CD4-positive, CD25-positive, alpha-beta regulatory T cell (primary cell): Measurements from ENCODE around the gene CIBAR2. TPM values are rescaled to one million over a fixed set of nuclear protein-coding genes. Genes with fewer than 3 reads are reported as not detected.

ENCODE experiments used
- ATAC-seq, 2 donors: fragments of 150-1000 bp; cut with Tn5 transposase; one replicate each; pipeline ENCODE4 v1.10.0; 2021; ENCODE audit warnings: low read depth in 2 of 2, moderate number of reproducible peaks in 2 of 2, moderate library complexity in 1 of 2
- DNase-seq, 3 donors: peaks; one replicate each; pipeline versions ENCODE4 v3.0.0 to v3.0.0-alpha.2; 2012 to 2022; ENCODE audit warnings: mixed read lengths in 1 of 3
- H3K27ac ChIP-seq: one replicate; pipeline ENCODE4 v1.7.0; 2013; ENCODE audit warnings: mild to moderate bottlenecking, low read length; ENCODE audit not compliant: insufficient read depth, poor library complexity, severe bottlenecking
- H3K27me3 ChIP-seq: one replicate; pipeline ENCODE4 v1.7.0; 2013; ENCODE audit warnings: low read length; ENCODE audit not compliant: control insufficient read depth, insufficient read depth
- H3K36me3 ChIP-seq: one replicate; pipeline ENCODE4 v1.7.0; 2013; ENCODE audit warnings: mild to moderate bottlenecking, low read length, moderate library complexity; ENCODE audit not compliant: control insufficient read depth, insufficient read depth
- H3K4me1 ChIP-seq: 2 replicates; pipeline ENCODE4 v1.7.0; 2013; ENCODE audit warnings: mild to moderate bottlenecking, low read length; ENCODE audit not compliant: insufficient read depth, control insufficient read depth, poor library complexity, severe bottlenecking
- H3K4me3 ChIP-seq: one replicate; pipeline ENCODE4 v1.7.0; 2013; ENCODE audit warnings: low read depth, mild to moderate bottlenecking, low read length, moderate library complexity
- H3K9me3 ChIP-seq, 2 experiments: 1 replicate in 1 of 2; 2 replicates in 1 of 2; pipeline ENCODE4 v1.7.0; 2013; ENCODE audit warnings: low read length in 2 of 2, mild to moderate bottlenecking in 1 of 2, moderate library complexity in 1 of 2; ENCODE audit not compliant: control insufficient read depth in 2 of 2
- H3K27ac Mint-ChIP-seq, 3 donors: one replicate each; pipeline ENCODE4 v1.8.0; 2020 to 2022; ENCODE audit warnings: mild to moderate bottlenecking in 3 of 3, mixed read lengths in 3 of 3, moderate library complexity in 2 of 3
- H3K27me3 Mint-ChIP-seq: one replicate; pipeline ENCODE4 v1.8.0; 2022; ENCODE audit warnings: mild to moderate bottlenecking, mixed read lengths
- H3K36me3 Mint-ChIP-seq: one replicate; pipeline ENCODE4 v1.8.0; 2020; ENCODE audit warnings: mixed read lengths
- H3K4me1 Mint-ChIP-seq, 4 donors: one replicate each; pipeline ENCODE4 v1.8.0; 2020 to 2022; ENCODE audit warnings: mixed read lengths in 4 of 4, mild to moderate bottlenecking in 1 of 4
- H3K4me3 Mint-ChIP-seq, 4 donors: one replicate each; pipeline ENCODE4 v1.8.0; 2020 to 2022; ENCODE audit warnings: mild to moderate bottlenecking in 4 of 4, mixed read lengths in 4 of 4, moderate library complexity in 3 of 4
- H3K9me3 Mint-ChIP-seq, 7 donors: one replicate each; pipeline ENCODE4 v1.8.0; 2020 to 2022; ENCODE audit warnings: mixed read lengths in 7 of 7, mild to moderate bottlenecking in 3 of 7, moderate library complexity in 2 of 7
- polyA plus RNA-seq, 4 donors: library from polyadenylated mRNA; unstranded; fragments of 300-500 nt; fragmentation: Illumina TruSeq; gene quantifications; one replicate each; pipeline ENCODE4 v1.2.3, GENCODE V29; 2021
- total RNA-seq: library from RNA; stranded (reverse); gene quantifications from one replicate; pipeline ENCODE4 v1.2.3, GENCODE V29; 2022

The CIBAR2 gene
- total and polyA plus RNA-seq, 5 donors from 2014 or later: not detected

DNA sequence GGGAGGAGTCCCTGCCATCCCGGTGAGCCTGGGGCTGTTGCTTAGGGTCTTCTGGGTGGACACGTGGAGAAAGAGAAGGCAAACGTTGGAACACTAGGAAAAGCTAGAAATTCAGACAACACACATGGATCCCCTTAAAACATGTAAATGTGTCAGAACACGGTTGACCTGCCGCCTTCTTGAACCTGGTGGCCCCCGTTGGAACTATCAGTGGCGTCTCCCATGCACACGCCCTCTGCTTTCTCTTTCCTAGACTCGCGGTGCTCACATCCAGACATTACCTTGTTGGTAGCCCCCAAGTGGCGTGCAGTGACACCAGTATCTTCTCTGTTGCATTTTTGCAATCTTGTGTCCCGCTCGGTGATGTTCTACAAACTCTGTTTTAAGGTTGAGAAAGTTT lies 18.6 kb downstream of the CIBAR2 start:
- H3K4me3 Mint-ChIP-seq: no peak overlapping the region
- no peaks in the 10 kb centered on the region for H3K4me1 ChIP-seq
- DNase-seq (no peak), ATAC-seq (no peak)
- no peaks in the 10 kb centered on the region for H3K36me3 ChIP-seq
- no peaks in the 10 kb centered on the region for H3K36me3 Mint-ChIP-seq
- H3K27ac ChIP-seq: no peak overlapping the region
- no peak overlapping the region for H3K27ac Mint-ChIP-seq
- H3K4me3 ChIP-seq: no peak overlapping the region
- H3K27me3 Mint-ChIP-seq: peaks cover 4% of the 10 kb centered on the region
- H3K27me3 ChIP-seq: no peaks in the 10 kb centered on the region
- H3K9me3 ChIP-seq: no peaks in the 10 kb centered on the region
- H3K9me3 Mint-ChIP-seq: no peaks in the 10 kb centered on the region
- no peaks in the 10 kb centered on the region for H3K4me1 Mint-ChIP-seq

DNA sequence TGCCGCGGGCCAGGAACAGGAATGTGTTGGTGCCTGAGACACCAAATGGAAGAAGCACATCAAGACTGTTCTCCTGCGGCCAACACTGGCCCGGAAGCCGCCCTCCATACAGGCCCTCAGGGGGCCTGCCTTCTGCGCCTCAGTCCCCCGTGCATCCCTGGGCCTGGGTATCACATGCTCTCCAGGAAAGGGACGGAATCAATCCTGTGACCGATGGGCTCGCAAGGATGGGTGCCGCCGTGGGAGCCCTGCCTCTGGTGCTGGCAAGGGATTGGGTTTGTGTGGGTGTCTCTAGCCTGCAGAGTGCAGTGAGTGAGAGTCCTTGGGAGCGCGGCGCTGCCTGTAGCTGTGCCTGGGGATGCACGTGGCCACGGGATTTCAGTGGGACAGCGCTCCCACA lies 19.4 kb downstream of the CIBAR2 start:
- Mint-ChIP-seq H3K4me3 (no peak overlapping the region), H3K4me1 (no peaks in the 10 kb centered on the region), H3K36me3 (no peaks in the 10 kb centered on the region), H3K27ac (no peak overlapping the region), H3K27me3 (peaks cover 4% of the 10 kb centered on the region), H3K9me3 (no peaks in the 10 kb centered on the region)
- Histone ChIP-seq H3K36me3 (no peaks in the 10 kb centered on the region), H3K27ac (no peak overlapping the region), H3K4me1 (no peaks in the 10 kb centered on the region), H3K4me3 (no peak overlapping the region), H3K9me3 (no peaks in the 10 kb centered on the region), H3K27me3 (no peaks in the 10 kb centered on the region)
- DNase-seq: no peak
- ATAC-seq: no peak

DNA sequence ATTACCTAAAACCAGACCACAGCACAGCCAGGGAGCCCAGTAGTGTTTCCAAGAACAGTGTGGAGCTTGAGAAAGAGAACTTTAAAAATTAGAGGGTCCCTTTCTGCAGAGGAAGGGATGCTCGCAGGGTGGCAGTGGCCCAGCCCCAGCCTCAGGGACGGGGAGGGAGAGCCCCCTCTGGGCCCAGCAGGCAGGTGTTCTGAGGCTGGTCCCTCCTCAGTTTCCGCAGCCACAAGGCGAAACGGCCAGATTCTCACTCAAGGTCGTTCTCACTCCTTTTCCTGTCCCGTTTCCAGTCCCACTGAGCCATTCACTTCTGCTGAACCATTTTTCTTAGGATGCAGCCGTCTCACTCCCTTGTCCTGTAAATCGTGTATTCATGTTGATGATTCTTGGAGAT lies 20.0 kb downstream of the CIBAR2 start:
- no peak for ATAC-seq
- peaks cover 4% of the 10 kb centered on the region for H3K27me3 Mint-ChIP-seq
- H3K4me3 ChIP-seq: no peak overlapping the region
- H3K9me3 Mint-ChIP-seq: no peaks in the 10 kb centered on the region
- no peaks in the 10 kb centered on the region for H3K4me1 ChIP-seq
- no peak overlapping the region for H3K27ac Mint-ChIP-seq
- no peaks in the 10 kb centered on the region for H3K36me3 ChIP-seq
- no peaks in the 10 kb centered on the region for H3K36me3 Mint-ChIP-seq
- no peak overlapping the region for H3K4me3 Mint-ChIP-seq
- H3K4me1 Mint-ChIP-seq: no peaks in the 10 kb centered on the region
- no peaks in the 10 kb centered on the region for H3K9me3 ChIP-seq
- no peak overlapping the region for H3K27ac ChIP-seq
- H3K27me3 ChIP-seq: no peaks in the 10 kb centered on the region
- no peak for DNase-seq

DNA sequence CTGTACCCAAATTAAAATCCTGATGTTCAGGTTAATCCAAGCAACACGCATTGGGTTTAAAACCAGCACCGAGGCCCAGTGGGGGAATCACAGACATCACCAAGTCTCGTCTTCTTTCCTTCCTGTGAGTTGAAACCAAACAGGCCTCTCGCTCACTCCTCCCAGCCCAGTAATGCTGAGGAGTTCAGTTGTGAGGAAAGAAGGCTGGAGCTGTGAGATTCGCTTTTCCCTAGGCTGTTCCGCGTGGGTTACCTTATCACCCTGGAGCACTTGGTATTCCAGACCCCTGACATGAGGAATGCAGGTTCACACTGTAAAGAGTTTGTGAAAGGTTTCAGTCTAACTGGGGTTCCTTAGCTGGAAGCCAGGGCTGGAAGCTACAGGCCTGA lies 20.8 kb downstream of the CIBAR2 start:
- no peaks in the 10 kb centered on the region for H3K36me3 Mint-ChIP-seq
- H3K4me1 Mint-ChIP-seq: peaks cover 0 to 5% (median 2%) of the 10 kb centered on the region in 4 donors
- DNase-seq: no peak
- H3K27me3 Mint-ChIP-seq: no peaks in the 10 kb centered on the region
- no peak for ATAC-seq
- H3K4me3 ChIP-seq: no peak overlapping the region
- peak overlapping the region in 1 of 3 donors; percentile 56 for H3K27ac Mint-ChIP-seq
- no peaks in the 10 kb centered on the region for H3K27me3 ChIP-seq
- H3K36me3 ChIP-seq: no peaks in the 10 kb centered on the region
- peaks cover 4% of the 10 kb centered on the region for H3K4me1 ChIP-seq
- no peak overlapping the region for H3K4me3 Mint-ChIP-seq
- no peak overlapping the region for H3K27ac ChIP-seq
- H3K9me3 Mint-ChIP-seq: no peaks in the 10 kb centered on the region
- no peaks in the 10 kb centered on the region for H3K9me3 ChIP-seq

DNA sequence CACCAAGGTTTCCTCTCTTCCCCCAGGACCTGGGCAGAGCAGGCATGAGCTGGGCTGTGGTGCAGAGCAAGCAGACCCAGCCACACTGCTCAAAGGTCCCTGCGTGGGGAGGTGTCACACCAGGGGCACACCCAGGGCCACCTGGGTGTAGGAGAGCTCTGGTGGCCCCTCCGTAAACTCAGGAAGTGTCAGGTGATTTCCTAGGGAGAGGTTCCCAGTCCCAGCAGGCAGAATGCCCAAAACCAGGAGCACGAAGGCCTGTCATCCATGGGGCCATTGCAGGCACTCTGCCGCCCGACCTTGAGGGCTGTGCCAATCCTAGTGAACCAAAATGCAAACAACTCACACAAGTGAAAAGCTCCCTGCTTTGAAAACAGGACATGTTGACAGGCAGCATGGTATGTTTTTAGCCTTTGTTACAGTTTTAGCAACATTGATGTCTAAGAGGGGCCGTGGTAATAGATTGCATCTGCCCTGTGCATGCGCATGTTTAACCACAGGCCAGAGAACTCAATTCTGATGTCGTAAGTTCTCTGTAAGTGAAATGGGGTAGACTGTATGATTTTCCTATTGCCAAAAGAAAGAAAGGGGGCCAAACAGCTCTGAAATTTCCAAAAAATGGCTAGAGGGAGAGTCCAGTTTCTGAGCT lies 21.3 kb downstream of the CIBAR2 start:
- Mint-ChIP-seq H3K4me1 (peaks cover 0 to 6% (median 2%) of the 10 kb centered on the region in 4 donors), H3K27ac (peak overlapping the region in 1 of 3 donors; percentile 56), H3K4me3 (no peak overlapping the region), H3K27me3 (no peaks in the 10 kb centered on the region), H3K9me3 (no peaks in the 10 kb centered on the region), H3K36me3 (no peaks in the 10 kb centered on the region)
- H3K4me3 ChIP-seq: no peak overlapping the region
- ATAC-seq (no peak), DNase-seq (no peak)
- H3K27ac ChIP-seq: no peak overlapping the region
- H3K4me1 ChIP-seq: peaks cover 5% of the 10 kb centered on the region
- H3K36me3 ChIP-seq: no peaks in the 10 kb centered on the region
- no peaks in the 10 kb centered on the region for H3K27me3 ChIP-seq
- H3K9me3 ChIP-seq: no peaks in the 10 kb centered on the region

DNA sequence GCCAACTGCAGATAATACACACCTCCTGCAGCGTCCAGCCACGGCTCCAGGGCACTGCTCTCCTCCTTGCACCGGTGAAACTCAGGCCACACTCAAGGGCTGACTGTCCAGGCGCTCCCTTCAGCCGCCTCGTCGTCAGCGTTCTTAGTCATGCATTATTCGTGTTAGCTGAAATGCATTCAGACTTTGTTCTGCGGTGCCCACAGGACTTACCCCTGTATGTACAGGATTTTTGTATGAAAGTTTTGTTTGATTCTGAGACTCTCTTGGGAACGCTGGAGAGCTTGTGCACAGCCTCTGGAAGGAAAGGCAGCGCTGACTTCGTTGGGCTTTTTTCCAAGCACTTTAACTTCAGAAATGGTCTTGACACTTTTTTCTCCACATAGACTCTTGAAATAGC lies 22.1 kb downstream of the CIBAR2 start:
- H3K36me3 Mint-ChIP-seq: no peaks in the 10 kb centered on the region
- H3K4me1 Mint-ChIP-seq: peaks cover 0 to 6% (median 2%) of the 10 kb centered on the region in 4 donors
- ATAC-seq: no peak
- Histone ChIP-seq H3K4me1 (peaks cover 5% of the 10 kb centered on the region), H3K4me3 (no peak overlapping the region), H3K27ac (no peak overlapping the region), H3K36me3 (no peaks in the 10 kb centered on the region), H3K27me3 (no peaks in the 10 kb centered on the region), H3K9me3 (no peaks in the 10 kb centered on the region)
- DNase-seq: no peak
- H3K4me3 Mint-ChIP-seq: no peak overlapping the region
- no peaks in the 10 kb centered on the region for H3K27me3 Mint-ChIP-seq
- H3K27ac Mint-ChIP-seq: no peak overlapping the region
- H3K9me3 Mint-ChIP-seq: no peaks in the 10 kb centered on the region

DNA sequence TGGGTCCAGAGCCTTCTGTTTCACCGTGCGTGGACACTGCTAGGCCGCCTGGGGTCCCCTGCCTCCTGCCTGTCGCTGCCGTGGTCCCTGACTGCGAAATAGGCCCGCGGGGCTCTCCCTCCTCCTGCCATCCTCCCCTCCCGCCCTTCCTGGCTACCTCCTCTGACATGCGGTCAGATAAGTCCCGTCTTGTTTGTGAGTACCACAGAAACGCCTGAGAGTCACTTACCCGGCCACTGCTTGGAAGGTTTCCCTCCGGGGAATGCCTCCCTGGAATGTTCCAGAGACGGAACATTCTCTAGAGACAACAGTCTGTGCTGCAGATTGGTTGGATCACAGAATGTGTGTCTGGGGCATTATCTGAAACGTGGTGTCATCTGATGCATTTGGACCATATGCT lies 22.7 kb downstream of the CIBAR2 start:
- no peak for ATAC-seq
- no peak for DNase-seq
- Histone ChIP-seq H3K4me3 (no peak overlapping the region), H3K4me1 (peaks cover 5% of the 10 kb centered on the region), H3K27ac (no peak overlapping the region), H3K9me3 (no peaks in the 10 kb centered on the region), H3K27me3 (no peaks in the 10 kb centered on the region), H3K36me3 (no peaks in the 10 kb centered on the region)
- H3K36me3 Mint-ChIP-seq: no peaks in the 10 kb centered on the region
- no peaks in the 10 kb centered on the region for H3K9me3 Mint-ChIP-seq
- peak overlapping the region in 1 of 4 donors; percentile 32 for H3K4me3 Mint-ChIP-seq
- no peaks in the 10 kb centered on the region for H3K27me3 Mint-ChIP-seq
- peaks cover 0 to 6% (median 2%) of the 10 kb centered on the region in 4 donors for H3K4me1 Mint-ChIP-seq
- no peak overlapping the region for H3K27ac Mint-ChIP-seq

DNA sequence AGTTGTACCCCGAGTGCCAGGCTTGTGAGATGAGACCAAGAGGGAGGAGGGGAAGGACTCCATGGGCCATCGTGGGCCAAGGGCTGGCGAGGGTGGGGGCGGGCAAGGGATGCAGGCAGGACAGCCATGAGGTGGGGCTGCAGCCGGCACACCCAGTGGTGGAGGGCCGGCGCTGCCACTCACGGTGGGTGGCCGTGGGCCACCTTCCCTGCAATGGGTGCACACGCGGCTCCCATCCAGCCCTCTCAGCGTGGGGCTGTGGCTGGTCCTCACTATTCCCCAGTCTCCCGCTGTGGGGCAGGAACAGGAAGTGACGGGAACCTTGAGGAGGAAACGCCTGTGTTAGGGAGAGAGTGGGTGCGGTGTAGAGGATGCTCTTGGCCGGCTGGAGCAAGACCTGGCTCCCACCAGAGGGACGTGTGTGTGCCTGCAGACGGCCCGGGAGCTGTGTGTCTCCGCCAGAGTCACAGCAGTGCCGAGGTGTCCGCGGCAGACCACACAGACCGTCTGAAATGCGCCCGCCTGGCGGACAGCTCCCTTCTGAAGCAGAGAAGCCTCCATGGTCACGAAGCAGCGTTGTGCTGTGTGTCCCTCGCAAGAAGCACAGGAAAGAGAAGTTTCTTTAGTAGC lies 23.6 kb downstream of the CIBAR2 start:
- no peaks in the 10 kb centered on the region for H3K9me3 ChIP-seq
- Mint-ChIP-seq H3K27ac (no peak overlapping the region), H3K4me3 (no peak overlapping the region), H3K9me3 (no peaks in the 10 kb centered on the region), H3K36me3 (no peaks in the 10 kb centered on the region), H3K27me3 (no peaks in the 10 kb centered on the region), H3K4me1 (peaks cover 0 to 6% (median 2%) of the 10 kb centered on the region in 4 donors)
- DNase-seq (no peak), ATAC-seq (no peak)
- no peaks in the 10 kb centered on the region for H3K36me3 ChIP-seq
- H3K4me3 ChIP-seq: no peak overlapping the region
- no peaks in the 10 kb centered on the region for H3K27me3 ChIP-seq
- peaks cover 5% of the 10 kb centered on the region for H3K4me1 ChIP-seq
- no peak overlapping the region for H3K27ac ChIP-seq
